Esophagus squamous epithelium (tissue), 5 donors: ENCODE data around the gene SPRYD7. TPM values are rescaled to one million over a fixed set of nuclear protein-coding genes. Genes with fewer than 3 reads are reported as not detected.

ENCODE experiments used
- DNase-seq: peaks from one replicate; lab custom pipeline; 2025; lab: John Stamatoyannopoulos, UW
- H3K27ac ChIP-seq, 4 donors: fragments of 200-600 bp; sonication (generic); one replicate each; pipeline ENCODE4 v1.5.1; 2016 to 2019; ENCODE audit warnings: mild to moderate bottlenecking in 1 of 4
- H3K27me3 ChIP-seq, 4 donors: fragments of 200-600 bp; sonication (generic); 1 replicate in 3 of 4; 2 replicates in 1 of 4; pipeline versions ENCODE4 v1.5.1 to v1.6.0; 2017 to 2021; ENCODE audit warnings: antibody characterized with exemption in 1 of 4
- H3K36me3 ChIP-seq, 3 donors: fragments of 200-600 bp; sonication (generic); one replicate each; pipeline ENCODE4 v1.5.1; 2016 to 2019
- H3K4me1 ChIP-seq, 3 donors: fragments of 200-600 bp; sonication (generic); one replicate each; pipeline ENCODE4 v1.5.1; 2017 to 2019
- H3K4me3 ChIP-seq, 4 donors: fragments of 200-600 bp; sonication (generic); 1 replicate in 3 of 4; 2 replicates in 1 of 4; pipeline ENCODE4 v1.5.1; 2016 to 2019; ENCODE audit warnings: mild to moderate bottlenecking in 2 of 4, moderate library complexity in 1 of 4
- H3K9me3 ChIP-seq, 3 donors: fragments of 200-600 bp; sonication (generic); one replicate each; pipeline ENCODE4 v1.5.1; 2016 to 2019
- POLR2A ChIP-seq, 4 donors: fragments of 450-650 bp; IDR thresholded peaks; one replicate each; pipeline ENCODE4 v1.6.1; 2017; ENCODE audit warnings: antibody characterized with exemption in 4 of 4, mild to moderate bottlenecking in 4 of 4, moderate library complexity in 3 of 4
- WGBS, 2 donors: methylation state at CpG; one replicate each; pipeline ENCODE4 v1.1.5; 2018; 5-methylcytosine and 5-hydroxymethylcytosine counted together
- intact Hi-C: fragments of 100-400 bp; cut with DNase I; formaldehyde crosslinking; loops from one replicate; pipeline ENCODE4 v1.15.0; 2022
- small RNA-seq, 4 donors: library from RNA; depleted of rRNA; stranded (forward); fragments of <200 nt; gene quantifications; one replicate each; pipeline ENCODE3, GENCODE V24; 2016
- total RNA-seq, 4 donors: library from RNA; depleted of rRNA; stranded (reverse); fragments of >200 nt; gene quantifications; one replicate each; pipeline ENCODE4 v1.1.0, GENCODE V29; 2016
- TF ChIP-seq, protein P1 (sequence below), 6 experiments: fragments of 450-650 bp in 4 of 6; fragments of 200-600 bp in 2 of 6; sonication (generic) in 2 of 6; IDR thresholded peaks; one replicate each; pipeline ENCODE4 v1.5.1; 2016 to 2019; ENCODE audit warnings: antibody characterized with exemption in 6 of 6, mild to moderate bottlenecking in 4 of 6, moderate library complexity in 4 of 6
- donor health status: DM: yes; HTN: yes; CAD: no.

The SPRYD7 gene
- total RNA-seq, 4 donors from 2014 or later, result 6.3 to 11.9 (median 9.2) TPM

DNA sequence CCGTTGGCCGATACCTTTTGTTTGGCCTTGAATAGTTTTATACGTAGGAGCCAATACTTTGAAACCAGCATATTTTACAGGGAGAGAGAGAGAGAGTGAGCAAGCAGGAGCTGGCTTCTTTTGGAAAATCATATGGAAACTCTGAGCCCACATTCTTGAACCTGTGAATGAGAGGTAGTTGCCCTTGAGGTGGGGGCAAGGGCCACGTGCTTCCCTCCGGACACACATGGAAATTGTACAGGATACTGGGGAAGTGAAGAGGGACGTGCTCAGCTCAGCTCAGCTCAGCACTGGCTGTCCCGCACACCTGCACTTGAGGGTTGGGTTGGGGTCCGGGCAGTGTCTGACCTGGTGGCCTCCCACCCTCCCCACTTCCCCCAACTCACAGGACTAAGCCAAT lies 68.3 kb downstream of the SPRYD7 start:
- Histone ChIP-seq H3K9me3 (no peaks in the 10 kb centered on the region), H3K36me3 (no peaks in the 10 kb centered on the region), H3K27me3 (no peaks in the 10 kb centered on the region), H3K27ac (no peak overlapping the region), H3K4me3 (no peak overlapping the region), H3K4me1 (no peaks in the 10 kb centered on the region)
- intact Hi-C loops, result no loop called here
- TF ChIP-seq, protein P1, sequence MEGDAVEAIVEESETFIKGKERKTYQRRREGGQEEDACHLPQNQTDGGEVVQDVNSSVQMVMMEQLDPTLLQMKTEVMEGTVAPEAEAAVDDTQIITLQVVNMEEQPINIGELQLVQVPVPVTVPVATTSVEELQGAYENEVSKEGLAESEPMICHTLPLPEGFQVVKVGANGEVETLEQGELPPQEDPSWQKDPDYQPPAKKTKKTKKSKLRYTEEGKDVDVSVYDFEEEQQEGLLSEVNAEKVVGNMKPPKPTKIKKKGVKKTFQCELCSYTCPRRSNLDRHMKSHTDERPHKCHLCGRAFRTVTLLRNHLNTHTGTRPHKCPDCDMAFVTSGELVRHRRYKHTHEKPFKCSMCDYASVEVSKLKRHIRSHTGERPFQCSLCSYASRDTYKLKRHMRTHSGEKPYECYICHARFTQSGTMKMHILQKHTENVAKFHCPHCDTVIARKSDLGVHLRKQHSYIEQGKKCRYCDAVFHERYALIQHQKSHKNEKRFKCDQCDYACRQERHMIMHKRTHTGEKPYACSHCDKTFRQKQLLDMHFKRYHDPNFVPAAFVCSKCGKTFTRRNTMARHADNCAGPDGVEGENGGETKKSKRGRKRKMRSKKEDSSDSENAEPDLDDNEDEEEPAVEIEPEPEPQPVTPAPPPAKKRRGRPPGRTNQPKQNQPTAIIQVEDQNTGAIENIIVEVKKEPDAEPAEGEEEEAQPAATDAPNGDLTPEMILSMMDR (IDR thresholded peaks at IDR 0.05), result no peak
- TF ChIP-seq POLR2A (IDR thresholded peaks at IDR 0.05), result no peak
- WGBS, 2 donors, result 86 to 89% methylated on average over 6 to 8 of the region's 8 CpGs
- DNase-seq, result no peak

DNA sequence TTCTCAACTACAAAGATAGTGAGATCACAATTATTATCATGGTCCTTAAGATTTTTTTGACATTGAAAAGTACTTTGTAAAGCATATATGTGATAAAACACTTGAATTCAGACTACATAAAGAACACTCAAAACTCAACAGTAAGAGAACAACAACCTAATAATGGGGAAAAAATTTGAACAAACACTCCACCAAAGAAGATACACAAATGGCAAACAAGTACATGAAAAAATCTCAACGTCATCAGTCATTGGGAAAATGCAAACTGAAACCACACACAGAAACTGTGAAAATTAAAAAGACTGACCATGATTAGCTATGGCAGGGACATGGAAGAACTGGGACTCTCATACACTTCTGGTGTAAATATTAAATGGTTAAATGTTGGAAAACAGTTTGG lies 70.9 kb downstream of the SPRYD7 start:
- H3K27ac ChIP-seq, result no peak overlapping the region
- no peaks in the 10 kb centered on the region for H3K27me3 ChIP-seq
- no peak overlapping the region for H3K4me3 ChIP-seq
- DNase-seq, result no peak
- intact Hi-C loops, result no loop called here
- H3K4me1 ChIP-seq, result no peaks in the 10 kb centered on the region
- H3K9me3 ChIP-seq, result no peaks in the 10 kb centered on the region
- 27 to 68% methylated on average over 1 of the region's 1 CpG for WGBS, 2 donors
- H3K36me3 ChIP-seq, result no peaks in the 10 kb centered on the region
- no peak for TF ChIP-seq POLR2A (IDR thresholded peaks at IDR 0.05)

DNA sequence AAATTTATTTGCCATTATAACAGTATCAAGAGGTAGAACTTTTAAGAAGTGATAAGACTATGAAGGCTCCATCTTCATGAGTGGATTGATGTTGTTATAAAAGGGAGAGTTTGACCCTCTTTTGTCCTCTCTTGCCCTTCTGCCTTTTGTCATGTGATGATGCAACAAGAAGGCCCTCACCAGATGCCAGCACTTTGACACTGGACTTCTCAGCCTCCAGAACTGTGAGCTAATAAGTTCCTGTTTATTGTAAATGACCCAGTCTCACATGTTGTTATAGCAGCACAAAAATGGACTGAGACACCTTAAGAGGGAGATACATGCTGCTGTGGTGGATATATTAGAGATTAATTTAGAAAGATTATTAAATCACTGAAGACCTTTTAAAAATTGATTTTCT lies 71.6 kb downstream of the SPRYD7 start:
- H3K36me3 ChIP-seq, result no peaks in the 10 kb centered on the region
- H3K27ac ChIP-seq, result no peak overlapping the region
- no peaks in the 10 kb centered on the region for H3K9me3 ChIP-seq
- no peak for DNase-seq
- no peak overlapping the region for H3K4me3 ChIP-seq
- intact Hi-C loops, result no loop called here
- no peaks in the 10 kb centered on the region for H3K4me1 ChIP-seq
- no peaks in the 10 kb centered on the region for H3K27me3 ChIP-seq
- TF ChIP-seq, protein P1 (IDR thresholded peaks at IDR 0.05), result no peak
- TF ChIP-seq POLR2A (IDR thresholded peaks at IDR 0.05), result no peak

Small RNAs within 50 kb of the gene (small RNA-seq; reads per million reads assigned to genes)
- gene RNY4P30, result 0 reads per million in 4 donors
- 1.6 to 4.8 (median 3.5) reads per million in 4 donors for gene RNY4P9

Other genes with a start within 250 kb of the SPRYD7 start
- 100 to 1,000 TPM; 117 to 146 (median 127) TPM for gene EBPL, start 244.9 kb downstream of the SPRYD7 start, total RNA-seq
- 10 to 100 TPM; 19.7 to 35.0 (median 25.4) TPM for gene KPNA3, start 143.7 kb downstream of the SPRYD7 start, total RNA-seq
- gene TRIM13, start 60.7 kb upstream of the SPRYD7 start, total RNA-seq, result 10 to 100 TPM; 22.8 to 28.8 (median 26.5) TPM
- gene KCNRG, start 79.1 kb upstream of the SPRYD7 start, total RNA-seq, result 1 to 10 TPM in 3 of 4 donors, not detected in 1; 1.1 to 3.6 (median 2.9) TPM